ENCODE results near the gene TMEM185B.

TMEM185B gene

DNA sequence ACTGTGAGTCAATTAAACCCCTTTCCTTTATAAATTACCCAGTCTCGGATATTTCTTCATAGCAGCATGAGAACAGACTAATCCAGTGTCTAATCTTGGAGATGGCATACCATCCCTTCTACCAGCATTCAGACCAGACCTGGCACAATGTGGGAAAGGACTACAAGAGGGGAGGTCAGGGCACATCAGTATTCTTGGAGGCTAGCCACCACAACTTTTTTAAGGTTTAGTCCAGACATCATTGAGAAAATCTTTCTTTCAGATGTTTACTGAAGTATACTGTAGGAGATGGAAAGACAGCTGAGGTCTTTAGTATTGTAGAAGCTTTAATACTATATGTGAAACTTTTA, 33.4 kb upstream of the TMEM185B start:
- no peak for TF ChIP-seq CTCF (IDR thresholded peaks at IDR 0.05; ENCODE audit: extremely low read depth, insufficient read depth, missing control alignments)
- DNase-seq (ENCODE audit: low spot score) = no peak
- in situ Hi-C loops (cut with MboI; ENCODE audit: low pct_unique_long_range_greater_than_20kb, low sequenced_read_pairs, unreplicated experiment) = no loop called here

GRCh38 chr2:120255986-120256650, 32.9 kb upstream of the TMEM185B start:
- DNase-seq (ENCODE audit: low spot score) = no peak
- TF ChIP-seq CTCF (IDR thresholded peaks at IDR 0.05; ENCODE audit: extremely low read depth, insufficient read depth, missing control alignments) = no peak
- in situ Hi-C loops (cut with MboI; ENCODE audit: low pct_unique_long_range_greater_than_20kb, low sequenced_read_pairs, unreplicated experiment) = no loop called here

GRCh38 chr2:120255071-120255470, 31.9 kb upstream of the TMEM185B start:
- in situ Hi-C loops (cut with MboI; ENCODE audit: low pct_unique_long_range_greater_than_20kb, low sequenced_read_pairs, unreplicated experiment) = no loop called here

GRCh38 chr2:120254178-120254577, 31.0 kb upstream of the TMEM185B start:
- TF ChIP-seq CTCF (IDR thresholded peaks at IDR 0.05; ENCODE audit: extremely low read depth, insufficient read depth, missing control alignments) = no peak
- in situ Hi-C loops (cut with MboI; ENCODE audit: low pct_unique_long_range_greater_than_20kb, low sequenced_read_pairs, unreplicated experiment) = no loop called here
- no peak for DNase-seq (ENCODE audit: low spot score)

More at GRCh38 chr2:120255071-120255470, 31.9 kb upstream of the TMEM185B start:
- no peak for DNase-seq (ENCODE audit: low spot score)
- TF ChIP-seq CTCF (IDR thresholded peaks at IDR 0.05; ENCODE audit: extremely low read depth, insufficient read depth, missing control alignments) = no peak

DNA sequence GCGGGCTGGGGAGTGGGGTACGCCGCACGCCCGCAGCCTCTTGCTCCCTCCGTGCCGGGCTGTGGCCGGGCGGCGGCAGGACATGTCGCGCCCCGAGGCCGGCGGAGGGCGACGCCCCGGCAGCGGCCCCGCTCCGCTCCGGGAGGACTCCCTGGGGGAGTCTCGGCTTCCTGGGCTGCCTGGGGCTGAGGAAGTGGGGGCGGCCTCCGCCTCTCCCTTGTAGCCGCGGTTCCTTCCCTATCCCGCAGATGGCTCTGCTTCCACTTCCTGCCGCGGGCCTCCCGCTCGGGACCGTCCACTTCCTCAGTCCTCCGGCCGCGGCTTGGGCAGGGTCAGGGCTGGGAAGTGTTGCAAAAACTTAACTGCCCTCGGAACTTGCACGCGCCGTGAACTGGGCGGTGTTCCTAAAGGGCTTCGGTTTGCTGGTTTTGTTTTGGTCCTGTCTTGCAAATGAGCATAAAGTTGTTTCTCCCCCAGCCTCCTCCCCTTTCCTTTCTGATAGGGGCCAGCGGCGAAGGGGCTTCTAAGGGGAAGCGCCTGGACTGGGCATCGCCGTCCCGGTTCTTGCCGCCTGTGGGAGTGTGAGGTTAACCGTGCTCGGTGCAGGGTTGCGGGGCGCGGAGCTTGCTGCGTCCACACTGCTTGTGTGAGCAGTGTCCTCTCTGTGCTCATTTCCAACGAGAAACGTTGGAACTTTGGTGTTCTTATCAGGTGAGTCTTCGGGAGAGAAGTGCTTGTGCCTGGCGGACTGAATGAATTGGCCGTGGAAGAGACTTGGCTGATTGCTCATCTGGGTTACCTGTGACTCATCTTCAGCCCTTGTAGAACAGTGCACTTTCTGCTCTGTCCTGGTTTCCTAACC, 30.1 kb upstream of the TMEM185B start:
- in situ Hi-C loops (cut with MboI; ENCODE audit: low pct_unique_long_range_greater_than_20kb, low sequenced_read_pairs, unreplicated experiment) = no loop called here
- peak; percentile 47 for DNase-seq (ENCODE audit: low spot score)
- TF ChIP-seq CTCF (IDR thresholded peaks at IDR 0.05; ENCODE audit: extremely low read depth, insufficient read depth, missing control alignments) = peak; percentile 49

GRCh38 chr2:120252225-120253020, 29.2 kb upstream of the TMEM185B start, which contains the start of gene RALB:
Gene RALB (plus strand): TSS chr2:120252852. CDS start chr2:120278665, 25,813 bp downstream.
- peak; percentile 99 for DNase-seq (ENCODE audit: low spot score)
- in situ Hi-C loops (cut with MboI; ENCODE audit: low pct_unique_long_range_greater_than_20kb, low sequenced_read_pairs, unreplicated experiment) = no loop called here
- no peak for TF ChIP-seq CTCF (IDR thresholded peaks at IDR 0.05; ENCODE audit: extremely low read depth, insufficient read depth, missing control alignments)
